HEK293 (cell line): ENCODE data around the gene FAM219B.

ENCODE experiments used
- CTCF ChIA-PET: fragments of 350-600 bp; formaldehyde crosslinking; extraction: SDS; loops from one replicate; lab custom pipeline; 2021; ENCODE audit warnings: antibody characterized with exemption; lab: Yijun Ruan, JAX
- POLR2A ChIA-PET: fragments of 300-600 bp; formaldehyde crosslinking; extraction: SDS; loops from one replicate; lab custom pipeline; 2020; ENCODE audit warnings: antibody characterized with exemption, inconsistent platforms; lab: Yijun Ruan, JAX
- H3K27ac ChIP-seq: fragments of 200-500 bp; sonication (Bioruptor generic); 2 replicates; pipeline ENCODE4 v1.5.1; 2014; ENCODE audit warnings: low read depth, low read length, control low read depth, inconsistent platforms; ENCODE audit errors: extremely low read depth
- H3K36me3 ChIP-seq, 2 experiments: fragments of 200-500 bp in 1 of 2; sonication (Bioruptor generic) in 1 of 2; 1 replicate in 1 of 2; 2 replicates in 1 of 2; pipeline ENCODE4 v1.5.1; 2014 to 2017; ENCODE audit warnings: inconsistent platforms in 2 of 2, low read length in 2 of 2; ENCODE audit not compliant: control insufficient read depth in 2 of 2, insufficient read depth in 1 of 2
- H3K4me1 ChIP-seq: fragments of 200-500 bp; sonication (Bioruptor generic); 2 replicates; pipeline ENCODE4 v1.5.1; 2014; ENCODE audit warnings: mild to moderate bottlenecking, low read length, inconsistent platforms; ENCODE audit not compliant: control insufficient read depth, insufficient read depth
- H3K4me3 ChIP-seq: 2 replicates; pipeline ENCODE4 v1.5.1; 2011; ENCODE audit warnings: low read depth, mild to moderate bottlenecking, control low read depth, low read length, moderate library complexity
- H3K9me3 ChIP-seq: fragments of 200-500 bp; sonication (Bioruptor generic); 2 replicates; pipeline ENCODE4 v1.5.1; 2014; ENCODE audit warnings: low read depth, low read length, inconsistent platforms; ENCODE audit not compliant: control insufficient read depth, insufficient read depth
- FEZF1 ChIP-seq: fragments of 450-650 bp; formaldehyde crosslinking; IDR thresholded peaks from 2 replicates; pipeline ENCODE4 v1.5.1; 2016; ENCODE audit warnings: missing biosample characterization, missing genetic modification characterization
- GLIS1 ChIP-seq: fragments of 450-650 bp; formaldehyde crosslinking; IDR thresholded peaks from 2 replicates; pipeline ENCODE4 v1.5.1; 2016; ENCODE audit warnings: missing biosample characterization, missing genetic modification characterization
- SCRT1 ChIP-seq: fragments of 450-650 bp; formaldehyde crosslinking; IDR thresholded peaks from 2 replicates; pipeline ENCODE4 v1.5.1; 2016; ENCODE audit warnings: missing biosample characterization, missing genetic modification characterization, borderline replicate concordance
- YY1 ChIP-seq: fragments of 450-650 bp; formaldehyde crosslinking; IDR thresholded peaks from 2 replicates; pipeline ENCODE4 v1.5.1; 2018; ENCODE audit warnings: missing biosample characterization, missing genetic modification characterization
- ZBTB17 ChIP-seq: fragments of 450-650 bp; formaldehyde crosslinking; IDR thresholded peaks from 2 replicates; pipeline ENCODE4 v1.5.1; 2016; ENCODE audit warnings: missing biosample characterization, missing genetic modification characterization
- ZNF114 ChIP-seq: fragments of 450-650 bp; formaldehyde crosslinking; IDR thresholded peaks from 2 replicates; pipeline ENCODE4 v1.5.0; 2017; ENCODE audit warnings: missing biosample characterization, missing genetic modification characterization
- ZNF133 ChIP-seq: fragments of 450-650 bp; formaldehyde crosslinking; IDR thresholded peaks from 2 replicates; pipeline ENCODE4 v1.5.1; 2016; ENCODE audit warnings: missing biosample characterization, missing genetic modification characterization
- ZNF140 ChIP-seq: fragments of 450-650 bp; formaldehyde crosslinking; IDR thresholded peaks from 2 replicates; pipeline ENCODE4 v1.5.1; 2016; ENCODE audit warnings: missing biosample characterization, missing genetic modification characterization
- ZNF155 ChIP-seq: fragments of 450-650 bp; formaldehyde crosslinking; IDR thresholded peaks from 2 replicates; pipeline ENCODE4 v1.5.1; 2016; ENCODE audit warnings: missing biosample characterization, missing genetic modification characterization
- ZNF184 ChIP-seq: fragments of 450-650 bp; IDR thresholded peaks from 2 replicates; pipeline ENCODE4 v1.5.1; 2018; ENCODE audit warnings: missing biosample characterization, mild to moderate bottlenecking, missing genetic modification characterization
- ZNF211 ChIP-seq: fragments of 450-650 bp; formaldehyde crosslinking; IDR thresholded peaks from 2 replicates; pipeline ENCODE4 v1.5.1; 2016; ENCODE audit warnings: low read depth, missing biosample characterization, missing genetic modification characterization
- ZNF366 ChIP-seq: fragments of 450-650 bp; formaldehyde crosslinking; conservative IDR thresholded peaks from 2 replicates; pipeline ENCODE4 v1.5.1; 2016; ENCODE audit warnings: missing biosample characterization, missing genetic modification characterization
- ZNF426 ChIP-seq: fragments of 450-650 bp; formaldehyde crosslinking; IDR thresholded peaks from 2 replicates; pipeline ENCODE4 v1.5.1; 2017; ENCODE audit warnings: missing biosample characterization, missing genetic modification characterization, mild to moderate bottlenecking, inconsistent platforms, moderate library complexity
- ZNF558 ChIP-seq: fragments of 450-650 bp; formaldehyde crosslinking; IDR thresholded peaks from 2 replicates; pipeline ENCODE4 v1.5.1; 2016; ENCODE audit warnings: missing biosample characterization, missing genetic modification characterization
- ZNF561 ChIP-seq: fragments of 450-650 bp; IDR thresholded peaks from 2 replicates; pipeline ENCODE4 v1.5.1; 2018; ENCODE audit warnings: missing biosample characterization, missing genetic modification characterization, borderline replicate concordance
- ZNF600 ChIP-seq: fragments of 450-650 bp; formaldehyde crosslinking; IDR thresholded peaks from 2 replicates; pipeline ENCODE4 v1.5.1; 2016; ENCODE audit warnings: missing biosample characterization, missing genetic modification characterization
- ZNF610 ChIP-seq: fragments of 450-650 bp; formaldehyde crosslinking; IDR thresholded peaks from 2 replicates; pipeline ENCODE4 v1.5.1; 2016; ENCODE audit warnings: missing biosample characterization, missing genetic modification characterization, borderline replicate concordance
- ZNF621 ChIP-seq: fragments of 450-650 bp; formaldehyde crosslinking; IDR thresholded peaks from 2 replicates; pipeline ENCODE4 v1.5.1; 2017; ENCODE audit warnings: missing biosample characterization, missing genetic modification characterization
- ZNF629 ChIP-seq: fragments of 450-650 bp; formaldehyde crosslinking; IDR thresholded peaks from 2 replicates; pipeline ENCODE4 v1.5.1; 2017; ENCODE audit warnings: missing biosample characterization, missing genetic modification characterization
- ZNF658 ChIP-seq: fragments of 450-650 bp; formaldehyde crosslinking; IDR thresholded peaks from 2 replicates; pipeline ENCODE4; 2016; ENCODE audit warnings: missing biosample characterization, missing genetic modification characterization
- ZNF670 ChIP-seq: fragments of 450-650 bp; formaldehyde crosslinking; IDR thresholded peaks from 2 replicates; pipeline ENCODE4 v1.5.1; 2016; ENCODE audit warnings: missing biosample characterization, missing genetic modification characterization, low read depth
- ZNF830 ChIP-seq: fragments of 450-650 bp; IDR thresholded peaks from 2 replicates; pipeline ENCODE4 v1.5.0; 2018; ENCODE audit warnings: missing biosample characterization, missing genetic modification characterization, low read depth, mild to moderate bottlenecking, moderate library complexity
- TF ChIP-seq, protein P1 (sequence below): fragments of 450-650 bp; formaldehyde crosslinking; IDR thresholded peaks from 2 replicates; pipeline ENCODE4 v1.5.1; 2016; ENCODE audit warnings: missing biosample characterization, missing genetic modification characterization
- TF ChIP-seq, protein P2 (sequence below): sonication (generic); formaldehyde crosslinking; IDR thresholded peaks from 2 replicates; pipeline ENCODE4 v1.8.1; 2022; ENCODE audit warnings: mild to moderate bottlenecking, moderate library complexity, missing genetic modification reagents
- TF ChIP-seq, protein P3 (sequence below): fragments of 450-650 bp; formaldehyde crosslinking; IDR thresholded peaks from 2 replicates; pipeline ENCODE4 v1.5.1; 2017; ENCODE audit warnings: missing biosample characterization, missing genetic modification characterization
- TF ChIP-seq, protein P4 (sequence below): fragments of 450-650 bp; formaldehyde crosslinking; optimal IDR thresholded peaks from 2 replicates; pipeline ENCODE3; 2016; ENCODE audit warnings: missing biosample characterization, mild to moderate bottlenecking, missing genetic modification characterization
- TF ChIP-seq, protein P5 (sequence below): fragments of 450-650 bp; formaldehyde crosslinking; conservative IDR thresholded peaks from 2 replicates; pipeline ENCODE4 v1.5.1; 2016; ENCODE audit warnings: low read depth, missing biosample characterization, missing genetic modification characterization
- TF ChIP-seq, protein P6 (sequence below): fragments of 450-650 bp; formaldehyde crosslinking; IDR thresholded peaks from 2 replicates; pipeline ENCODE4 v1.5.1; 2016; ENCODE audit warnings: missing biosample characterization, missing genetic modification characterization

The FAM219B gene

DNA sequence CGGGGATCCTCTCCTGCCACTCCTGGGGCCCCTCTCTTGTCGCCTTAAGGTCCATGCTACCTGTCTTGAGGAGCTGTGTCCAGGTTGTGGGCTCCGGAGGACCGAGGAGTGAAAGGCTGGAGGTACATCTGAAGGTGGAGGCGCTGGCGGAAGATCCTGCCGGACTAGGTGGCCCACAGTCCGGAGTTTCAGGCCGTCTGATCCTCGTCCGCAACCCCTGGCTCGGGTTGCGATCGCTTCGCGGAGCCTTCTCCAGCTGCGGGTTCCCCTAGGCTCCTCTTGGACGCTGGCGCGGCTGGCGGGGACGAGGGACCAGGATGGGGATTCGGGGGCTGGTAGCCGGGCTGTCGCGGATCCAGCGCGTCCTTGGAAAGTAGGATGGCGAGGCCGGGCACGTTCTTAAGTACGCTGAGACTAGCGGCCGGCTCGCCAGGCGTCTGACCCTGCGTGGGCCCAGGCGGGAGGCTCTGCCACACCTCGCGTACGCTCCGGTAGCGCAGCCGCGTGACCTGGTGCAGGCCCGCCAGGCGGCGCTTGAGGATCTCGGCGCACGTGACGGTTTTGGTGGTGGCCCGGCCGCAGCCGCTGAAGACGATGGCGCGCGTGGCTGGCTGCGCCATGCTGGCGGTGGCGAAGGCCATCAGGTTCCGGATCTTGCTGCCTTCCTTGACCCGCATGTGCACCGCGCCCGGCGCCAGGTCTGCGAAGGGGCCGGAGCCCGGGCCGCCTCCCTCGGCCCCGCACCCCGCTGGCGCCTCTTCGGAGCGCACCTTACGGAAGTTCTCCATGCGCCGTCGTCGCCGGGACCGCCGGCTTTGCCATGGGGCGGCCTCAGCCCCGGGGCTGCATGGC, 49.4 kb upstream of the FAM219B start:
- Histone ChIP-seq H3K27ac (peak overlapping the region; percentile 18; the same call in 1 of the 2 replicates), H3K4me3 (peak overlapping the region; percentile 46), H3K36me3 (no peaks in the 10 kb centered on the region), H3K9me3 (no peaks in the 10 kb centered on the region), H3K4me1 (peaks cover 4% of the 10 kb centered on the region; the same call in 1 of the 2 replicates)
- POLR2A ChIA-PET: interaction anchor here (0.5 to 2.1 kb wide), 13 partner anchors 14 to 496 kb away, joined by 3 to 11 read pairs (median 4); partner anchors contain the start of genes COX5A and SCAMP5
- CTCF ChIA-PET: interaction anchor here (0.8 to 13.3 kb wide), 5 partner anchors 11 to 184 kb away, joined by 3 to 223 read pairs (median 3); no protein-coding TSS in a partner anchor
- TF ChIP-seq ZNF830 (tag by site-specific recombination): no peak
- TF ChIP-seq ZNF114 (tag by site-specific recombination): no peak
- no peak for TF ChIP-seq FEZF1
- TF ChIP-seq ZNF211 (tag by site-specific recombination): no peak
- TF ChIP-seq, protein P1, sequence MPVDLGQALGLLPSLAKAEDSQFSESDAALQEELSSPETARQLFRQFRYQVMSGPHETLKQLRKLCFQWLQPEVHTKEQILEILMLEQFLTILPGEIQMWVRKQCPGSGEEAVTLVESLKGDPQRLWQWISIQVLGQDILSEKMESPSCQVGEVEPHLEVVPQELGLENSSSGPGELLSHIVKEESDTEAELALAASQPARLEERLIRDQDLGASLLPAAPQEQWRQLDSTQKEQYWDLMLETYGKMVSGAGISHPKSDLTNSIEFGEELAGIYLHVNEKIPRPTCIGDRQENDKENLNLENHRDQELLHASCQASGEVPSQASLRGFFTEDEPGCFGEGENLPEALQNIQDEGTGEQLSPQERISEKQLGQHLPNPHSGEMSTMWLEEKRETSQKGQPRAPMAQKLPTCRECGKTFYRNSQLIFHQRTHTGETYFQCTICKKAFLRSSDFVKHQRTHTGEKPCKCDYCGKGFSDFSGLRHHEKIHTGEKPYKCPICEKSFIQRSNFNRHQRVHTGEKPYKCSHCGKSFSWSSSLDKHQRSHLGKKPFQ (tag by site-specific recombination): no peak
- TF ChIP-seq ZNF610 (tag by site-specific recombination): no peak
- peak; percentile 26; the same call in 1 of the 2 replicates for TF ChIP-seq YY1 (tag by site-specific recombination)
- no peak for TF ChIP-seq GLIS1 (tag by site-specific recombination)
- TF ChIP-seq, protein P2, sequence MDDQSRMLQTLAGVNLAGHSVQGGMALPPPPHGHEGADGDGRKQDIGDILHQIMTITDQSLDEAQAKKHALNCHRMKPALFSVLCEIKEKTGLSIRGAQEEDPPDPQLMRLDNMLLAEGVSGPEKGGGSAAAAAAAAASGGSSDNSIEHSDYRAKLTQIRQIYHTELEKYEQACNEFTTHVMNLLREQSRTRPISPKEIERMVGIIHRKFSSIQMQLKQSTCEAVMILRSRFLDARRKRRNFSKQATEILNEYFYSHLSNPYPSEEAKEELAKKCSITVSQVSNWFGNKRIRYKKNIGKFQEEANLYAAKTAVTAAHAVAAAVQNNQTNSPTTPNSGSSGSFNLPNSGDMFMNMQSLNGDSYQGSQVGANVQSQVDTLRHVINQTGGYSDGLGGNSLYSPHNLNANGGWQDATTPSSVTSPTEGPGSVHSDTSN: no peak
- TF ChIP-seq ZNF600 (tag by site-specific recombination): no peak
- TF ChIP-seq, protein P3, sequence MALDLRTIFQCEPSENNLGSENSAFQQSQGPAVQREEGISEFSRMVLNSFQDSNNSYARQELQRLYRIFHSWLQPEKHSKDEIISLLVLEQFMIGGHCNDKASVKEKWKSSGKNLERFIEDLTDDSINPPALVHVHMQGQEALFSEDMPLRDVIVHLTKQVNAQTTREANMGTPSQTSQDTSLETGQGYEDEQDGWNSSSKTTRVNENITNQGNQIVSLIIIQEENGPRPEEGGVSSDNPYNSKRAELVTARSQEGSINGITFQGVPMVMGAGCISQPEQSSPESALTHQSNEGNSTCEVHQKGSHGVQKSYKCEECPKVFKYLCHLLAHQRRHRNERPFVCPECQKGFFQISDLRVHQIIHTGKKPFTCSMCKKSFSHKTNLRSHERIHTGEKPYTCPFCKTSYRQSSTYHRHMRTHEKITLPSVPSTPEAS (tag by site-specific recombination): no peak
- TF ChIP-seq ZNF155: no peak
- TF ChIP-seq ZNF140 (tag by site-specific recombination): no peak
- TF ChIP-seq, protein P4, sequence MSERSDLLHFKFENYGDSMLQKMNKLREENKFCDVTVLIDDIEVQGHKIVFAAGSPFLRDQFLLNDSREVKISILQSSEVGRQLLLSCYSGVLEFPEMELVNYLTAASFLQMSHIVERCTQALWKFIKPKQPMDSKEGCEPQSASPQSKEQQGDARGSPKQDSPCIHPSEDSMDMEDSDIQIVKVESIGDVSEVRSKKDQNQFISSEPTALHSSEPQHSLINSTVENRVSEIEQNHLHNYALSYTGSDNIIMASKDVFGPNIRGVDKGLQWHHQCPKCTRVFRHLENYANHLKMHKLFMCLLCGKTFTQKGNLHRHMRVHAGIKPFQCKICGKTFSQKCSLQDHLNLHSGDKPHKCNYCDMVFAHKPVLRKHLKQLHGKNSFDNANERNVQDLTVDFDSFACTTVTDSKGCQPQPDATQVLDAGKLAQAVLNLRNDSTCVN (tag by site-specific recombination): no peak
- no peak for TF ChIP-seq ZNF670 (tag by site-specific recombination)
- no peak for TF ChIP-seq ZNF366 (tag by site-specific recombination)
- TF ChIP-seq, protein P5, sequence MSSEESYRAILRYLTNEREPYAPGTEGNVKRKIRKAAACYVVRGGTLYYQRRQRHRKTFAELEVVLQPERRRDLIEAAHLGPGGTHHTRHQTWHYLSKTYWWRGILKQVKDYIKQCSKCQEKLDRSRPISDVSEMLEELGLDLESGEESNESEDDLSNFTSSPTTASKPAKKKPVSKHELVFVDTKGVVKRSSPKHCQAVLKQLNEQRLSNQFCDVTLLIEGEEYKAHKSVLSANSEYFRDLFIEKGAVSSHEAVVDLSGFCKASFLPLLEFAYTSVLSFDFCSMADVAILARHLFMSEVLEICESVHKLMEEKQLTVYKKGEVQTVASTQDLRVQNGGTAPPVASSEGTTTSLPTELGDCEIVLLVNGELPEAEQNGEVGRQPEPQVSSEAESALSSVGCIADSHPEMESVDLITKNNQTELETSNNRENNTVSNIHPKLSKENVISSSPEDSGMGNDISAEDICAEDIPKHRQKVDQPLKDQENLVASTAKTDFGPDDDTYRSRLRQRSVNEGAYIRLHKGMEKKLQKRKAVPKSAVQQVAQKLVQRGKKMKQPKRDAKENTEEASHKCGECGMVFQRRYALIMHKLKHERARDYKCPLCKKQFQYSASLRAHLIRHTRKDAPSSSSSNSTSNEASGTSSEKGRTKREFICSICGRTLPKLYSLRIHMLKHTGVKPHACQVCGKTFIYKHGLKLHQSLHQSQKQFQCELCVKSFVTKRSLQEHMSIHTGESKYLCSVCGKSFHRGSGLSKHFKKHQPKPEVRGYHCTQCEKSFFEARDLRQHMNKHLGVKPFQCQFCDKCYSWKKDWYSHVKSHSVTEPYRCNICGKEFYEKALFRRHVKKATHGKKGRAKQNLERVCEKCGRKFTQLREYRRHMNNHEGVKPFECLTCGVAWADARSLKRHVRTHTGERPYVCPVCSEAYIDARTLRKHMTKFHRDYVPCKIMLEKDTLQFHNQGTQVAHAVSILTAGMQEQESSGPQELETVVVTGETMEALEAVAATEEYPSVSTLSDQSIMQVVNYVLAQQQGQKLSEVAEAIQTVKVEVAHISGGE (tag by site-specific recombination): no peak
- TF ChIP-seq ZNF629 (tag by site-specific recombination): no peak
- TF ChIP-seq ZBTB17 (tag by site-specific recombination): no peak
- no peak for TF ChIP-seq ZNF133 (tag by site-specific recombination)
- TF ChIP-seq ZNF621 (tag by site-specific recombination): no peak
- peak; percentile 19; the same call in 1 of the 2 replicates for TF ChIP-seq ZNF561 (tag by site-specific recombination)
- TF ChIP-seq, protein P6, sequence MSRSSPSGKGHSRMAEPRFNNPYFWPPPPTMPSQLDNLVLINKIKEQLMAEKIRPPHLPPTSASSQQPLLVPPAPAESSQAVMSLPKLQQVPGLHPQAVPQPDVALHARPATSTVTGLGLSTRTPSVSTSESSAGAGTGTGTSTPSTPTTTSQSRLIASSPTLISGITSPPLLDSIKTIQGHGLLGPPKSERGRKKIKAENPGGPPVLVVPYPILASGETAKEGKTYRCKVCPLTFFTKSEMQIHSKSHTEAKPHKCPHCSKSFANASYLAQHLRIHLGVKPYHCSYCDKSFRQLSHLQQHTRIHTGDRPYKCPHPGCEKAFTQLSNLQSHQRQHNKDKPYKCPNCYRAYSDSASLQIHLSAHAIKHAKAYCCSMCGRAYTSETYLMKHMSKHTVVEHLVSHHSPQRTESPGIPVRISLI: no peak
- TF ChIP-seq ZNF426 (tag by site-specific recombination): no peak
- no peak for TF ChIP-seq ZNF658
- no peak for TF ChIP-seq ZNF184 (tag by site-specific recombination)
- TF ChIP-seq SCRT1 (tag by site-specific recombination): no peak
- no peak for TF ChIP-seq ZNF558 (tag by site-specific recombination)
